ENCODE data around the gene WIPF3.
"Not testable (repeated sequence)": the region's sequence is repeated elsewhere in the genome, so short reads cannot be mapped to it uniquely, and the experiment has no call there.

WIPF3 gene

DNA sequence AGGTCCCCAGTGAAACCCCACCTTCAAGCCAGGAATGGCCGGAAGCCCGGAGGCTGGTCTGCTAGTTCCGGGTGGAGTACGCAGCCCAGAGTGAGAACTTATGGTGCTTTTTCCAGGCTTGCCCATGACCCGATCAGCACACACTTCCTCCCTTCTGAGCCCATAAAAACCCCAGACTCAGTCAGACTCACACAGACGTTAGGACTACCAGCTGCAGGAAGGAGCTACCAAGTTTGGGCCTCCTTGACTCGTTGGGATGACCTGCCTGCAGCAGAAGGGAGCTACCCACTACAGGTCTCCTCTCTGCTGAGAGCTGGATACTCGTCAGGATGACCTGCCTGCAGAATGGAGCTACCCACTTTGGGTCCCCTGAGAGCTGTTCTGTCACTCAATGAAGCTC, 144.2 kb downstream of the WIPF3 start:
- in situ Hi-C loops (cut with HindIII; ENCODE audit: low sequenced_read_pairs), result no loop called here

DNA sequence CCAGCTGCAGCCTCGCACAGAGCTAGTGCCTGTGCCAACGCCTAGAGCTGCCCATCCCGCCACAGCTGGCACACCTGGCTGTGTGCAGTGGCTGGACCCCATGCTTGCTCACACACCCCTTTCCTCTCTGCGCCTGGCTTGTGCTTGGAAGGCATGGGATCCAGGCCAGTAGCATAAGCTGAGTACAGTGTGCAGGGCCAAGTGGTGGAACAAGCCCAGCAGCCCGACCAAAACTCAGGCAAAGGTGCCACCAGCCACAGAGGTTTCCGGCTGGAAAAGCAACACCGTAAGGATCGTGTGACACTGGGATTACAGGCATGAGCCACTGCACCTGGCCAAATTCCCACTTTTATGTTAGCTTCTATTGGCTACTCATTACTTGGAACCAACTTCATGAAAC, 144.9 kb downstream of the WIPF3 start:
- in situ Hi-C loops (cut with HindIII; ENCODE audit: low sequenced_read_pairs), result no loop called here

DNA sequence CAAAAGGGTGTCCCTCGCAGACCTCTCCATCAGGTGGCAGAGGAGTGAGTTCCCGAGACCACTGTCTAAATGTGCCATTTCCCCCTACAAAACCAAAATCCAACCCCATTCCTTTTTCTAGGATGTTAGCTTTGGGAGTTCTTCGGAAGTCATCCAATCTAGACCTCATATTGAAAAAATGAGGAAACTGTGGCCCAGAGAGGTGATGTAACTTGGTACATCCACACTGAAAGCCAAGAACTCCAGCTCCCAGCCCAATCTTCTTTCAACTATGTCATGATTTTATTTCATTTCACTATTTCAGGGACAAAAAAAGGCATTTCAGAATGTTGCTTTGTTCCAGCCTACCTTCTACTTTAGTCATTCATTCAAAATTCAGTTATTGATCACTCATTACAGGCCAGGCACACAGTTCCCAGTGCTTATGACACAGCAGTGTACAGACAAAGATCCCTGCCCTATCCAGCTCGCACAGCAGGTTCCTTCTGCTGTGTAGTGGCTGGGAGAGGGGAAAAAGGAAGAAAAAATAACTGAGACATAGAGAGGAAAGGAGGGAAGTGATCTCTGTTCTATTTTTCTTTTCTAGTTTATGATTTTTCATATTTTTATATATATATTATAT, 147.5 kb downstream of the WIPF3 start:
- in situ Hi-C loops (cut with HindIII; ENCODE audit: low sequenced_read_pairs), result no loop called here

GRCh38 chr7:29955075-29955792, 148.9 kb downstream of the WIPF3 start:
- in situ Hi-C loops (cut with HindIII; ENCODE audit: low sequenced_read_pairs), result no loop called here

DNA sequence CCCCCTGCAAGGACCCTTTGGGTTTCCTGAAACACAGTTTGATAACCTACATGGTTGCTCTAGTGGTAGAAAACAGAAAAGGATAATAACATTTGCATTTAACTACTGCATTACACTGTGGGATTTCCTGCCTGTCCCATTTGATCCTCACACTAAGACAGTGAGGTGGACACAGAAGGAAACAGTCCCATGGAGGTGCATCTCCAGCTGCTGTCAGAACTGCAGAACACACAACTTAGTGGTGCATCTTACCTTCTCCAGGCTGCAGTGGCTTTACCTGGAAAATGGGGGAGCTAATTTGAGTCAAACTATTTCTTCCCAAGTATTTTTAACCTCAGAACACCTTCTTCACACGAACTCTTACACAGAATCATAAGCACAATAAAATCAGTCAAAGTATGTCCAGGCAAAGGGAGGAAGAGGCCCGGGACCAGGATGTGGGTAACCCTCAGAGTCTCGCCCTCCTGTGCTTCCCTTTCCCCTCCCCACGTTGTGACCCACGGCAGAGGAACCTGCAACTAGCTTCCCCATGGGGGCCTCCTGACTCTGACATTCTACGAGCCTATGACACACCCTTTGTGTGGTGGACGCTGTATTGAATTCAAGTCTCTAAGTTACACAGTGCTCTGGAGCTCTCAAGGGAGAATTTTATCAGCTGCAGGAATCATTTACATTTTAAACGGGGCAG, 149.6 kb downstream of the WIPF3 start:
- in situ Hi-C loops (cut with HindIII; ENCODE audit: low sequenced_read_pairs), result no loop called here

GRCh38 chr7:29956487-29956836, 150.2 kb downstream of the WIPF3 start:
- in situ Hi-C loops (cut with HindIII; ENCODE audit: low sequenced_read_pairs), result no loop called here

DNA sequence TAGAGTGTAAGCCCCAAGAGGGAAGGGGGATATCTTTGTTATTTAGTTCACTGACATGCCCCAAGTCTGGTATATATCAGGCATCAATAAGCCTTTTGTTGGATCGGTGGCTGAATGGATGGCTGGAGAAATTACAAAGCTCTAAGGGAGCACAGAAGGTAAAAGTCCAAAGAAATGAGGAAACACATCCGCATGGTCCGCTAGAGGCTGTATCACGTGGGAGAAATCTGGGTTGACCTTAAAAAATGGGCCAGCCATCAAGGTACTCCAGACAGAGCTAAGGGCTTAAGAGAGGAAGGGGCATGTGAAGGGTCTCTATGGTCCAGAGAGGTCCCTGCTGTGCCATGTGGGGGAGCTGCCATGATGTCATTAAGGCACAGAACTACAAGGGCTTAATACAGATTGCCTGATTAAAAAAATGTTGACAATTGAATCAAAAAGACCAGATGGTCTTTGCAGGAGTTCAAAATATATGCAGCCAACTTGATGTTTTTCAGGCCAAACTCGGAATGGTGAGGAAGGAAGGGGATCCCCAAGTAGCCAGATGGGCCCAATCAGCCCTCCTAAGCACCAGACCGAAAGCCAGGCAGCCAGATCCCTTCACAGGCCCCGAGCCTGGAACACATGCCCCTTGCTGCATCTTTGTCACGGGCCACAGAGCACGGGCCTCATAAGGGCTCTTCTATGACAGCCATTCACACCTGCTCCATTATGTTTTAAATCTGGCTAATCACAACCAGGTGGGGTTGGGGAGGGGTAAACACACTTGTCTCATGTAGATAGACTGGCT, 151.4 kb downstream of the WIPF3 start:
- in situ Hi-C loops (cut with HindIII; ENCODE audit: low sequenced_read_pairs), result no loop called here

- in situ Hi-C loops (cut with HindIII; ENCODE audit: low sequenced_read_pairs), result no loop called here
Measured at GRCh38 chr7:29958667-29959358, 152.5 kb downstream of the WIPF3 start.

GRCh38 chr7:29961611-29962010, 155.3 kb downstream of the WIPF3 start:
- in situ Hi-C loops (cut with HindIII; ENCODE audit: low sequenced_read_pairs), result not testable (repeated sequence)

DNA sequence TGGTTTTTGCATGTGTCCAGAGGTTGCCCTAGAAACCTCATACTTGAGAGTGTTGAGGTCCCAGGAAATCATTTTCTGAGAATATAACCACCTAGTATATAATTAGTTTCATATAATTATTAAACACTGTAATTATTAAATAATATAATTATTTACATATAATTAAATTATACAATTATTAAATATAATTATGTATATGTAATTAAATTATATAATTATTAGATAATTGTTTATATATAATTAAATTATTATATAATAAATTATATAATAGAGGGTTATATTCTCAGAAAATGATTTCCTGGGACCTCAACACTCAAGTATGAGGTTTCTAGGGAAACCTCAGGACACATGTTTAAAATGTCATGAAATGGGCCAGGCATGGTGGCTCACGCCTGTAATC, 155.7 kb downstream of the WIPF3 start:
- in situ Hi-C loops (cut with HindIII; ENCODE audit: low sequenced_read_pairs), result no loop called here

- in situ Hi-C loops (cut with HindIII; ENCODE audit: low sequenced_read_pairs), result no loop called here
Measured at GRCh38 chr7:29965030-29965429, 158.7 kb downstream of the WIPF3 start.
